ENCODE data around the gene GPR15LG.

GPR15LG gene

GRCh38 chr10:84193327-84193726 is 19.7 kb downstream of the GPR15LG start:
- in situ Hi-C loops (cut with MboI; ENCODE audit: low sequenced_read_pairs) = no loop called here

DNA sequence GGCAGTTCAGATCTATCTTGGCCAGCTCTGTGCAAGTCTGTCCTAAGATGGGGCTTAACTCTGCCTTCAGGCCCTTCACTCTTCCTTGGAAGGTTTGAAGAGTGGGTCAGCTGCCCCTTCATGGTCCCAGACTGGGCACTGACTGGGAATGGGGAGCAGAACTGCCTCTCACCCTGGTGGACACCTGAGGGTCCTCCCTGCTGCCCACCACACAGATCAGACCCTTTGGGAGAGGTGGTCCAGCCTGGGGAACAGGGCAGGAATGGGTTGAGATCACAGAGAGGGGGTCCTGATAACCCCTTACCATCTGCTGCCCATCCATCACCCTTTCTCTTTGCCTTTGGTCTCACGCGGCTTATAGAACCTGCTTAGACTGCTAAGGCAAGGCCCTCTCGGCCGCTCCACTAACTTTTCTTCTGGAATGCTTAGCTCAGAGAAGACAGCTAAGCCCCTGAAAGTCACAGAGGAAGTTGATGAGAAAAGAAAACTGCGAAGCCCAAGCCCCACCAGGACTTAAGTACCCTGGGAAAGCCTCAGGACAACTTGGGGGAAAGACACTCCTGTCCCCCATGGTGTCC is 20.3 kb downstream of the GPR15LG start:
- in situ Hi-C loops (cut with MboI; ENCODE audit: low sequenced_read_pairs) = no loop called here

DNA sequence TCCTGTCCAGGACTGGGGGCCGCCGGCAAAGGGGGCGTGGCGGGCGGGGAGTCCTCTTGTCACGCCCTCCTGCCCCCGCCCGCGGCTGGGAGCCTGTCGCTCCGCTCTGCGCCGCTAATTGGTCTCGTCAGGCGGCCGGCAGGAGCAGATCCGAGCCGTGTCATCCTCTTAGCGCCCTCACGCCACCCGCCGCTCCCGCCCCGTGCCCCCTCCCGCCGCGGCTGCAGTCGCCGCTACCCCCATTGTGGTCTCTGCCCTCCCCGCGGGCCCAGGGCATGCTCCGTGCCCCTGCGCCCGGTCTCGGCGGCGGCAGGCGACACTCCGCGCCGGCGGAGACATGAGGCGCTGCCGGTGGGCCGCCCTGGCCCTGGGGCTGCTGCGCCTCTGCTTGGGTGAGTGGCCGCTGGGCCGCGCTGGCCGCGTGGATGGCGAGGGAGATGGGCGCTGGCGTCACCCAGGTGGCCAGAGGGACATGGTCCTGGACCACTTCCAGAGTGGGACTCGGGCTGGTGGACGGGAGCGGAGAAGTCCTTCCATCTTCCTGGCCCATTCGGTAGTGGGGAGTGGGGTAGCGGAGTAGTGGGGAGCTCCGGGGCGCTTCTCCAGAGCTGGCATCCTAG is 20.9 kb downstream of the GPR15LG start, which contains the start of gene CDHR1:
CDHR1 (plus strand) TSS at position 114 of the 620 bp plus-strand sequence; CDS start at position 338, 224 bp downstream.
- in situ Hi-C loops (cut with MboI; ENCODE audit: low sequenced_read_pairs) = no loop called here

- in situ Hi-C loops (cut with MboI; ENCODE audit: low sequenced_read_pairs) = no loop called here
Measured at GRCh38 chr10:84195044-84195830, 21.6 kb downstream of the GPR15LG start.

DNA sequence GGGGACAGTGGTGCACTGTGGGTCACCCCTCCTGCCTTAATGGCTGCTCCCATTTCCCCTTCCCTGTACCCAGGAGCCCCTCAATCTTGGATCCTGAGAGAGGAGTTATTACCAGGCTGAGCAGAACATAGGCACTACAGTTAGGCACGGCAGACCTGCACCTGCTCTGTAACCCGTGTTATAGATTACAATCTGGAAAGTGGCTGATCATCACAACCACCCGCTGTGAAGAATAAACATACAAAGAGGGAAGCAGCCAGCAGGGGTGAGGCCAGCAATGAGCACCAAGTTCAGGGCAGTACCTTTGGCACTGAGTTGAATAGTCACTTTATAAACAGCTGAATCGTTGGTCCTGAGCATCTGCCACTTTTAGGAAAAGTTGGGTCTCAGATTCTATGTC is 22.5 kb downstream of the GPR15LG start:
- in situ Hi-C loops (cut with MboI; ENCODE audit: low sequenced_read_pairs) = no loop called here

GRCh38 chr10:84196941-84197340 is 23.3 kb downstream of the GPR15LG start:
- in situ Hi-C loops (cut with MboI; ENCODE audit: low sequenced_read_pairs) = no loop called here

DNA sequence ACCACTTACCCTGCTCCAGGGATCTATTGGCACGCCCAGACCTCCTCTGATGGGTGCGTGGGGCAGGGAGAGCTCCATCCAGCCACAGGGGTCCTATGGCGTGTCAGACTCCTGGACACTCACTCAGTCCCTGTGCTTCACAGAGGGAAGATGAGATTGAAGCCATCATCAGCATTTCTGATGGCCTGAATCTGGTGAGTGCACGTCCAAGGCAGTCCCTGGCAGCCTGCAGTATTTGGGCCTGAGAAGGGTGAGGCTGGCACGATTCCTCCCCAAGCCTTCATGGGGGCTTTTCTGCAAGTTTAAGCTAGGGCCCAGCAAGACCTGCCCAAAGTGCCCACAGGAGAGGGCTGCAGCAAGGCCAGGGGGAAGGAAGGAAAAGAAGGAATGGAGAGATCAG is 24.0 kb downstream of the GPR15LG start:
- in situ Hi-C loops (cut with MboI; ENCODE audit: low sequenced_read_pairs) = no loop called here

- in situ Hi-C loops (cut with MboI; ENCODE audit: low sequenced_read_pairs) = no loop called here
Measured at GRCh38 chr10:84198206-84198915, 24.8 kb downstream of the GPR15LG start.

DNA sequence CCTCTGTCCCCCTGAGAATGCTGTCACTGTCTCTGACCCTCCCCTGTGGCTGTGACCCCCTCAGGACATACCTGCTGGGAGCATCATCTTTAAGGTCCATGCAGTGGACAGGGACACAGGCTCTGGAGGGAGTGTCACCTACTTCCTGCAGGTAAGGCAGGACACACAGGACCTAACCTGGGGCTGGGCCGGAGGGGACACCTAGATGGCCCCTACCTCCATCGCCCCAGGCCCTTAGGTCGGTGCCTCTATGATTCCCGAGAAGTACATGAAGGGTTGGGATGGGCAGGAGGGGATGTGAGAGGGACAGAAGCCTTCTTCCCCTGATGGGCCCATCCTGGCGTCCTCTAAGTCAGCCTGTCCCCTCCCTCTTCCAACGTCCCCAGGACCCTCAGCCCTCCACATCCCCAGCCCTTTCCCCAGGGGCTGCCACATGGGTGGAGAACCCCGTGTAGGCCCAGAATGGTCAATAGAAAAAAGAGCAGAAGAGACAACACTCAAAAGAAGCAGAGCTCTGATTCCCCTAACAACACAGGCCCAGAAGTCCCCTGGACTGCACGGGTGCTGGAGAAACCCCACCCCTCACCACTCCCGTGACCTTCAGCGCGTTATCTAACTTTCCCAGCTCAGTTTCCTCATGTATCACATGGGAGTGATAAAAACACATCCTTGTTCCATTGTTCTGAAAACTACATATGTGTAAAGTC is 27.1 kb downstream of the GPR15LG start:
- in situ Hi-C loops (cut with MboI; ENCODE audit: low sequenced_read_pairs) = no loop called here

DNA sequence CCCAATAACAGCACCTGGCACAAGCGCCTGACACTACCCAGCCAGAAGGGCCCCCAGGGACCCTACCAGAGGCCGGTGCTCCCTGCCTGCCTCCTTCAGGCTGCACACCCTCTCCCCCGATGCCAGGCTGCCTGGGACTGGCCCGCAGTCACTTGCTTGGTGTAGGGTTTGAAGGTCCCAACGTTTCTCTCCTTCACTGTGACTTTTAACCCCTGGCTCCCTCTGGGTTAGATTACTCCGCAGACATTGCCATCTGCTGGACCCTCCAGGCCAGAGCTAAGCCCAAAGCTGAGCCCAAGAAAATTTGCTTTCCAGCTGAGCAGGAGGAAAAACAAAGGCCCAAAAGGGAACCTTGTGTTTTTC is 27.6 kb downstream of the GPR15LG start:
- in situ Hi-C loops (cut with MboI; ENCODE audit: low sequenced_read_pairs) = no loop called here

DNA sequence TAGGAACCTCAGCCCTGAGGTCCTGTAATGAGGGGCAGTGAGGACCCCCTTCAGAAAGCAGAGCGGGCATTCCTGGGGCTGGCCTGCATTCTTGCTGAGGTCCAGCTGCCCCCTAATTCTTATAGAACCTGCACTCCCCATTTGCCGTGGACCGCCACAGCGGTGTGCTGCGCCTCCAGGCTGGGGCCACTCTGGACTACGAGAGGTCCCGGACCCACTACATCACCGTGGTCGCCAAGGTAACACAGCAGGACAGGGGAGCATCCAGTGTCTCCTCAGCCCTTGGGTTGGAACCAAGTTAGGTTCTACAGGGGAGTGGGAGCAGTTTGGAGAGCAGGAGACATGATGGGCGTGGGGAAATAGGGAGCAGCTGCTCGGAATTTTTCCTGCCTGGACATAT is 28.1 kb downstream of the GPR15LG start:
- in situ Hi-C loops (cut with MboI; ENCODE audit: low sequenced_read_pairs) = no loop called here

GRCh38 chr10:84202349-84202748 is 28.7 kb downstream of the GPR15LG start:
- in situ Hi-C loops (cut with MboI; ENCODE audit: low sequenced_read_pairs) = no loop called here

DNA sequence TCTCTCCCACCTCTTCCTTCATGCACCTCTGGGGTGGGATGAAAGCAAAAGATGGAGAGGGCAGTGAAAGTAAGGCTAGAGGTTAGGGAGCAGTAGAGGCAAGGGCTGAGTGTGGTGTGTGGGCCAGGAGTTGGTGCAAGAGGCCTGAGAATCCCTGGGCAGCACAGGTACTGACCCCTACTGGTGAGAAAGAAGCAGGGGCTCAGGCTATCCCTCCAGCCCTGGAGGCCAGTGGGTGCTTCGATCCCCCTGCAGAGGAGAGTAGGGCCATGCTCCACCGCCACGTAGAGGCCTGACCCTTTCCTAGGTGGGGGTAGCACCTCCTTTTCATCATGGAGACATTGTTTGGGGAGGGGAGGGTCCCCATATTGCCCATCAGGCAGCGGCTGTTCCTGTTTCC is 30.5 kb downstream of the GPR15LG start:
- in situ Hi-C loops (cut with MboI; ENCODE audit: low sequenced_read_pairs) = no loop called here

DNA sequence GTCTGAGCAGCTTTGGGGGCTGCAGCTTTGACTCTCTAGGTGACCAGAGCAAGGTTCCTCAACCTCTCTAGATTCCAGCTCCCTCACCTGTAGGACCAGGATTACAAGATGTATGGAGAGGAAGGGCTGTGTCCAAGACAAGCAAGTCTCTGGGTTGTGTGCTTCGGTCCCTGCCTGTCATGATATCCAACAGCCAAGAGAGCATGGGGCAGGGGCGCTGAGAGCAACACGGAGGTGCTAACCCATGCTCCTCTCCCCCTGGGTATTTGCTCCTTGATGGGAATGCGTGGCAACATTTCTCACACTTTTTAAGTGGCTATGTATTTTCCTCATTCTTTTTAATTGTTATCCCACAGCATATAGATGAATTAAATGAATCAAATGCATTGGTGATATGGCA is 31.0 kb downstream of the GPR15LG start:
- in situ Hi-C loops (cut with MboI; ENCODE audit: low sequenced_read_pairs) = no loop called here

- in situ Hi-C loops (cut with MboI; ENCODE audit: low sequenced_read_pairs) = no loop called here
Measured at GRCh38 chr10:84205049-84205852, 31.6 kb downstream of the GPR15LG start.

GRCh38 chr10:84205853-84206525 is 32.4 kb downstream of the GPR15LG start:
- in situ Hi-C loops (cut with MboI; ENCODE audit: low sequenced_read_pairs) = no loop called here

DNA sequence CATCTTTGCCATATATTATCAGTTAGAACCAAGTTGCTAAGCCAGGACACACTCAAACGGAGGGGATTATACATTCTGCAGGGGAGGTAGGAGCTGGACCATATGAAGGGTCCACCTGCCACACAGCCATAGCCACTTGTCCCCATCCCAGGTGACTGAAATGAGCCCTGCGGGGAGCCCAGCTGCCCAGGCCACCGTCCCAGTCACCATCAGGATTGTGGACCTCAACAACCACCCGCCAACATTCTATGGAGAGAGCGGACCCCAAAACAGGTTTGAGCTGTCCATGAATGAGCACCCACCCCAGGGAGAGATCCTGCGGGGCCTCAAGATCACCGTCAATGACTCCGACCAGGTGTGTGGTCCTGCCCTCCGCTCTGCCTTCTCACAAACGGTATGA is 34.4 kb downstream of the GPR15LG start:
- in situ Hi-C loops (cut with MboI; ENCODE audit: low sequenced_read_pairs) = no loop called here

GRCh38 chr10:84211566-84211965 is 38.0 kb downstream of the GPR15LG start:
- in situ Hi-C loops (cut with MboI; ENCODE audit: low sequenced_read_pairs) = no loop called here

GRCh38 chr10:84212014-84212413 is 38.4 kb downstream of the GPR15LG start:
- in situ Hi-C loops (cut with MboI; ENCODE audit: low sequenced_read_pairs) = no loop called here

DNA sequence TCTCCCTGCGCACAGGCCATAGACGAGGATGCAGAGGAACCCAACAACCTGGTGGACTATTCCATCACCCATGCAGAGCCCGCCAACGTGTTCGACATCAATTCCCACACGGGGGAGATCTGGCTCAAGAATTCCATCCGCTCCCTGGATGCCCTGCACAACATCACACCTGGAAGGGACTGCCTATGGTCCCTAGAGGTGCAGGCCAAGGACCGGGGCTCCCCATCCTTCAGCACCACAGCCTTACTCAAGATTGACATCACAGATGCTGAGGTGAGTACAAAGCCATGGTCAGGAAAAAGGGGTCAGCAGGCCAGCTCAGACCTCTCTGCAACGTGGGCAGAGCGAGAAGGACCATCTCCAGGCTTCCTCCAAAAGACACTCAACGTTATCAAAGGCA is 39.5 kb downstream of the GPR15LG start:
- in situ Hi-C loops (cut with MboI; ENCODE audit: low sequenced_read_pairs) = no loop called here

Data from HL-60/S4 treated with phorbol 12-myristate 13-acetate at 8.2 ng/mL for 4 days and 3 days (cell line).